22Rv1 (cell line): Measurements from ENCODE around the gene JAM2.
"Not testable (repeated sequence)": the region's sequence is repeated elsewhere in the genome, so short reads cannot be mapped to it uniquely, and the experiment has no call there.

ENCODE experiments used
- H3K27ac ChIP-seq: fragments of 450-650 bp; 2 replicates; pipeline ENCODE4 v1.5.1; 2017
- ZFX ChIP-seq: fragments of 450-650 bp; IDR thresholded peaks from 2 replicates; pipeline ENCODE4 v1.6.1; 2017; ENCODE audit warnings: antibody characterized with exemption, borderline replicate concordance
- TF ChIP-seq, protein P1 (sequence below): fragments of 450-650 bp; IDR thresholded peaks from 2 replicates; pipeline ENCODE4 v1.5.1; 2017; ENCODE audit warnings: mild to moderate bottlenecking

Gene JAM2

DNA sequence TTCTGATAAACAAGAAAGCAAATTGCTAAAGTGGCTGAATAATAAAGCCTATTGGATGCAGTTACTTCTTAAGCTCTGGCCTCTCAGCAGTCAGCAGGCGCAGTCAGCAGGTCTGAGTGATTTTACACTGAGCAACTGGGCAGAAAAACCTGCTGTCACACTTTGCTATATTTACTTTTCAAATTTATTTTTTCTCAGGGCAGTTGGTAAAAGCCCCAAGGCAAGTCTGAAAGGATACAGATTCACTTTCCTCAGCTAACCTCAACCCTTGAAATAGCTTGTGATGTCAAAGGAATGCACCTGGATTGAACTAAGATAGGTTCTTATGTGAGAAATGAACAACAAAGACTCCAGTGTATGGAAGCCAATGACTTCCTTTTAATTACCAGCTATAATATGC, 61.7 kb downstream of the JAM2 start:
- no peak for TF ChIP-seq ZFX
- TF ChIP-seq, protein P1, sequence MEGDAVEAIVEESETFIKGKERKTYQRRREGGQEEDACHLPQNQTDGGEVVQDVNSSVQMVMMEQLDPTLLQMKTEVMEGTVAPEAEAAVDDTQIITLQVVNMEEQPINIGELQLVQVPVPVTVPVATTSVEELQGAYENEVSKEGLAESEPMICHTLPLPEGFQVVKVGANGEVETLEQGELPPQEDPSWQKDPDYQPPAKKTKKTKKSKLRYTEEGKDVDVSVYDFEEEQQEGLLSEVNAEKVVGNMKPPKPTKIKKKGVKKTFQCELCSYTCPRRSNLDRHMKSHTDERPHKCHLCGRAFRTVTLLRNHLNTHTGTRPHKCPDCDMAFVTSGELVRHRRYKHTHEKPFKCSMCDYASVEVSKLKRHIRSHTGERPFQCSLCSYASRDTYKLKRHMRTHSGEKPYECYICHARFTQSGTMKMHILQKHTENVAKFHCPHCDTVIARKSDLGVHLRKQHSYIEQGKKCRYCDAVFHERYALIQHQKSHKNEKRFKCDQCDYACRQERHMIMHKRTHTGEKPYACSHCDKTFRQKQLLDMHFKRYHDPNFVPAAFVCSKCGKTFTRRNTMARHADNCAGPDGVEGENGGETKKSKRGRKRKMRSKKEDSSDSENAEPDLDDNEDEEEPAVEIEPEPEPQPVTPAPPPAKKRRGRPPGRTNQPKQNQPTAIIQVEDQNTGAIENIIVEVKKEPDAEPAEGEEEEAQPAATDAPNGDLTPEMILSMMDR = no peak
- H3K27ac ChIP-seq = no peak overlapping the region

DNA sequence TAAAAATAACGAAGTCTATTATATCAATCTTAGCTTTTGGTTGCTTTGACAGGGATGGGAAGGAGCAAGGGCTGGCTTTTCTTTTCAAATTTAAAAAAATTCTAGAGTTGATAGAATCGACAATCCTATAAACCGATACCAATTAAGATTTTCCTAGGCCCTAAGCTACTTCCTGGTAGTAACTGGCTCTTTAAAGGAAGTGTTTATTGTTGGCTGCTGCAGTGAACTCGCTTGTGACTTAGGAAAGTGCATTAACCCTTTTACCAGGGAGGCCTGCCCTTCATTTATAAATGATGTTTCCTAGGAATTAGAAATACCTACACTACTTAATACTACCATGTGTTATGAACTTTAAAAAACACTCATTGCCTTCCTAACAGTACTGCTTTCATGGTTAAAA, 62.5 kb downstream of the JAM2 start:
- TF ChIP-seq ZFX = no peak
- TF ChIP-seq, protein P1 = no peak
- H3K27ac ChIP-seq = no peak overlapping the region

DNA sequence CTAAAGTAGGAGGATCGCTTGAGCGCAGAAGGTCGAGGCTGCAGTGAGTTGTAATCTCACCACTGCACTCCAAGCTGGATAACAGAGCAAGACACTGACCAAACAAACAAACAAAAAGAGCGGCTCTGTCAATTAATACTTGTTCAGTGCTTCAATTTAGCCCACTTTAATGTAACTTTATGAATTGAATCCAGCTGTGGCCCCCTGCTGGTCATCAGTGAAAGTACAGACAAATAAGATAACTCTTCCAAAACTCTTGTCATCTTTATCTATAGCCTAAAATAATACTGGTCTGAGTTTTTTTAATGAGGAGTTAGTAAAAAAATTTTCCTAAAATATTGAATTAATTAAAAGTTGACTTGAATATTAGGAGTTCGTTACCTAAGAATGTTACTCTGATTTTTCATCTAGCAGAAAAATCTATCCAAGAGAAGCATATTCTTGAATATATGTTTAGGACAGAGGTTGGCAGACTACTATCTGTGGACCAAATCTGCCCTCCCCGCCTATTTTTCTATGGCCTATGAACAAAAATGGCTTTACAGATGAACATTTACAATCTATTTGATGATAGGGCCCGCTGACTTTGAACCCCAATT, 69.5 kb downstream of the JAM2 start:
- H3K27ac ChIP-seq = no peak overlapping the region
- no peak for TF ChIP-seq ZFX
- TF ChIP-seq, protein P1 = peak; percentile 89

DNA sequence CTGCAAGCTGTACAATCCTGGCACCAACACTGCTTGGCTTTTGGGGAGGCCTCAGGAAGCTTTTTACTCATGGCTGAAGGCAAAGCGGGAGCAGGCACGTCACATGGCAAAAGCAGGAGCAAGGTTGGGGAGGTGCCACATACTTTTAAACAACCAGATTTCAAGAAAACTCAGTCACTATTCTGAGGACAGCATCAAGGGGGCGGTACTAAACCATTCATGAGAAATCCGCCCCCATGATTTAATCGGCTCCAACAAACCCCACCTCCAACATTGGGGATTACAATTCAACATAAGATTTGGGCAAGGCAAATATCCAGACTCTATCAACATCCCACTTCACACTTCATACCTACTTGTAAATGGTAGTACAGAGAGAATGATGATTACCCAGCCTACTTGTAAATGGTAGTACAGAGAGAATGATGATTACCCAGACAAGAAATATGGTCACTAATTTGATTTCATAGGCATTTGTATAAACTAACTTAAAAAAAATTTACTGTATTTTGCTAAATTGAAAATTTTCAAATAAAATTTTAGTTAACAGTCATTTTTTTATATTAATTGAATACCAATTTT, 70.7 kb downstream of the JAM2 start:
- no peak overlapping the region for H3K27ac ChIP-seq
- TF ChIP-seq ZFX = no peak
- TF ChIP-seq, protein P1 = no peak

DNA sequence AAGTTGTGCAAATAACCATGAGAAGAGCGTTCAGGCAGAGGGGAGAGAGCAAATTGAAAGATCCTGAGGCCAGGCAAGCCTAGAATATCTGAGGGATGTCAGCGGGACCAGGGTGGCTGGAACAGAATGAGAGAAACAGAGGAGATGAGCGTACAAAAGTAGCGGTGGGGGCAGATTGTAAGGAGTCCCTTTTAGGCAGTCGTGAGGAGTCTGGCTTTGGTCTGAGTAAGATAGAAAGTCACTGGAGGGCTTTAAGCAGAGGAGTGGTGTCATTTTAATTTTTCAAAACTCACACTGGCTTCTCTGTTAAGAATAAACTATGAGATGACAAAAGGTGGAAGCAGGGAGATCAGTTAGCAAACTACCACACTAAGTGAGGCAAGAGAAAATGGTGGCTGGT, 71.5 kb downstream of the JAM2 start:
- H3K27ac ChIP-seq = no peak overlapping the region
- TF ChIP-seq, protein P1 = no peak
- TF ChIP-seq ZFX = no peak

DNA sequence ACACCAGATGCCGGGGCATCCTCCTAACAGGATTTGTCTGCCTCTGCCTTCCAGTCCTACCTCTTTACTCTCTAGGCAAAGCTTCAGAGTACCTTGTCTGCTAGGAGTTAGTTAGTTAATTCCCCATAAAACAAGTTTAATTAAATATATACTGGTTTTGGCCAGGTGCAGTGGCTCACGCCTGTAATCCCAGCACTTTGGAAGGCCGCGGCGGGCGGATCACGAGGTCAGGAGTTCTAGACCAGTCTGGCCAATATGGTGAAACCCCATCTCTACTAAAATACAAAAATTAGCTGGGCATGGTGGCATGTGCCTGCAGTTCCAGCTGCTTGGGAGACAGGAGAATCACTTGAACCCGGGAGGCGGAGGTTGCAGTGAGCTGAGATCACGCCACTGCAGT, 75.0 kb downstream of the JAM2 start:
- H3K27ac ChIP-seq = not testable (repeated sequence)

DNA sequence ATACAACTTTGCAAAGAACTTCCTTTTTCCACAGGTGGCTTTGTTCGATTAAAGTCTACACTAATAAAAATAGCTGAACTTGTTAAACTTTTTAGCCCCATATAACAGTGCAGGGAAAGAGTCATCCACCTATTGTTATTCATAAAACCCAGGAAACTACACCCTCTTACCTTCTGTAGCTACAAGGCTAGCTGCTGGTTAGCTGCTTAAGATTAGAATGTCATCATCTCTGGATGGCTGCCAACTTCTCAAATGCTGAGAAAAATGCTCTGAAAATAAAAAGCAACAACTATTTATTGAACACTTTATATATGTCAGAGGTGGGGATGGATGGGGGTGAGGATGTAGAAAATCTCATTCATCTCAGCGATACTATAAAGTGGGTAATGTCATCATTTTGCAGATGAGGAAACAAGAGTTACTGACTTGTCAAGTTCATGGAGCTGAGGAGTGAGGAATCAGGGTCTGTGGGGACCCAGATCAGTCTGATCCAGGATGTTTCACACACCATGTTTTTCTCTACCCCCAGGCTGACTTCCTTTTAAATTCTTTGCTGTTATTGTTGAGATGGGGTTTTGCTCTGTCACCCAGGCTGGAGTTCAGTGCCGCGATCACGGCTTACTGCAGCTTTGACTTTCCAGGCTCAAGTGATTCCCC, 78.6 kb downstream of the JAM2 start:
- no peak for TF ChIP-seq ZFX
- TF ChIP-seq, protein P1 = no peak
- H3K27ac ChIP-seq = no peak overlapping the region
